ENCODE data around the gene KLF7. TPM values are rescaled to one million over a fixed set of nuclear protein-coding genes. Genes with fewer than 3 reads are reported as not detected.

KLF7 gene
- total RNA-seq, 1 experiment from 2014 or later = 32.2 TPM

DNA sequence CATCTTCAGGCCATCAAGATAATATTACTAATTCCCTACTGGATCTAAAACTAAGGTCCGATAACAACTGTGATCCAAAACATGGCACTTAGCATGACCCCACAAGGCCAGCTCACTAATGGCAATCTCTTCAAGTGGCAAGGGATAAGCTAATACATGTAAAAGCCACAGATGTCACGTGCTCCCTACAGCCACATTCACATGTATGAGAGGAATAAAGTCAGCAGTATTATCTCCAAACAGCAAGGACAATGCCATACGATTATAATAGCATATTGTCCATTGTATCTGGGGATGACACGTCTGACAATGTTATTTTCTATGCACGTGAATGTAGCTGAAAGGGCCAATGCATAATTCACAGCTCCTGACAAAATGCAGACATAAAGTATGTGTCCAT, 56.0 kb downstream of the KLF7 start:
- Histone ChIP-seq H3K4me2 (ENCODE audit: insufficient read depth, insufficient read length, low read length) (no peak overlapping the region), H3K9me3 (ENCODE audit: control insufficient read depth, low read depth, low read length) (no peaks in the 10 kb centered on the region), H2BK5ac (ENCODE audit: insufficient read length, low read length) (no peak overlapping the region), H3T11ph (ENCODE audit: low read length) (no peak overlapping the region), H3K23ac (ENCODE audit: insufficient read length, low read depth, low read length) (no peak overlapping the region), H3K79me2 (ENCODE audit: insufficient read depth, low read length) (no peaks in the 10 kb centered on the region), H4K8ac (replicated peaks; ENCODE audit: insufficient read length, low read depth, low read length) (no peak overlapping the region), H2AK5ac (ENCODE audit: insufficient read length, low read length) (no peak overlapping the region), H3K9ac (ENCODE audit: extremely low read depth, insufficient read length, low read length) (no peak overlapping the region), H2BK12ac (ENCODE audit: insufficient read length, low read depth, low read length) (no peak overlapping the region), H3K79me1 (ENCODE audit: insufficient read depth, low read depth, low read length, poor library complexity, severe bottlenecking) (no peaks in the 10 kb centered on the region), H3K23me2 (ENCODE audit: insufficient read length, low read depth, low read length, poor library complexity, severe bottlenecking) (no peaks in the 10 kb centered on the region), H3K27me3 (ENCODE audit: insufficient read depth, low read length) (no peaks in the 10 kb centered on the region), H4K91ac (ENCODE audit: insufficient read length, low read depth, low read length) (no peak overlapping the region), H3K4me1 (ENCODE audit: insufficient read depth, low read length) (no peaks in the 10 kb centered on the region), H4K20me1 (ENCODE audit: control insufficient read depth, insufficient read depth, insufficient read length) (no peaks in the 10 kb centered on the region), H3K18ac (ENCODE audit: insufficient read length, low read depth, low read length) (no peak overlapping the region), H3K56ac (ENCODE audit: insufficient read length, low read depth, low read length) (no peak overlapping the region), H2BK15ac (ENCODE audit: low read depth, low read length) (no peak overlapping the region), H3K14ac (ENCODE audit: insufficient read depth, low read length) (no peak overlapping the region), H4K5ac (ENCODE audit: insufficient read length, low read depth, low read length) (no peak overlapping the region), H3K27ac (ENCODE audit: insufficient read length, low read depth, low read length) (no peak overlapping the region), H2BK20ac (ENCODE audit: low read depth, low read length, poor library complexity, severe bottlenecking) (no peak overlapping the region), H3K4ac (ENCODE audit: low read depth, low read length) (no peak overlapping the region), H2BK120ac (ENCODE audit: low read depth, low read length, poor library complexity, severe bottlenecking) (no peak overlapping the region), H2AFZ (ENCODE audit: low read length) (no peak overlapping the region)
- DNase-seq = no peak
- H3K9me3 Mint-ChIP-seq = no peaks in the 10 kb centered on the region
- H3K4me3 Mint-ChIP-seq = no peak overlapping the region
- WGBS (ENCODE audit: extremely low coverage, insufficient read length, low lambda C conversion rate) = no CpG with 5 or more reads among the region's 5 CpGs
- H3K36me3 Mint-ChIP-seq (ENCODE audit: insufficient read depth in 1 of 3, low read depth in 3 of 3) = peaks cover 0 to 27% (median 7%) of the 10 kb centered on the region in 3 experiments; a peak in 5 of 7 replicates
- H3K27ac Mint-ChIP-seq = no peak overlapping the region
- TF ChIP-seq, protein P1, sequence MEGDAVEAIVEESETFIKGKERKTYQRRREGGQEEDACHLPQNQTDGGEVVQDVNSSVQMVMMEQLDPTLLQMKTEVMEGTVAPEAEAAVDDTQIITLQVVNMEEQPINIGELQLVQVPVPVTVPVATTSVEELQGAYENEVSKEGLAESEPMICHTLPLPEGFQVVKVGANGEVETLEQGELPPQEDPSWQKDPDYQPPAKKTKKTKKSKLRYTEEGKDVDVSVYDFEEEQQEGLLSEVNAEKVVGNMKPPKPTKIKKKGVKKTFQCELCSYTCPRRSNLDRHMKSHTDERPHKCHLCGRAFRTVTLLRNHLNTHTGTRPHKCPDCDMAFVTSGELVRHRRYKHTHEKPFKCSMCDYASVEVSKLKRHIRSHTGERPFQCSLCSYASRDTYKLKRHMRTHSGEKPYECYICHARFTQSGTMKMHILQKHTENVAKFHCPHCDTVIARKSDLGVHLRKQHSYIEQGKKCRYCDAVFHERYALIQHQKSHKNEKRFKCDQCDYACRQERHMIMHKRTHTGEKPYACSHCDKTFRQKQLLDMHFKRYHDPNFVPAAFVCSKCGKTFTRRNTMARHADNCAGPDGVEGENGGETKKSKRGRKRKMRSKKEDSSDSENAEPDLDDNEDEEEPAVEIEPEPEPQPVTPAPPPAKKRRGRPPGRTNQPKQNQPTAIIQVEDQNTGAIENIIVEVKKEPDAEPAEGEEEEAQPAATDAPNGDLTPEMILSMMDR (conservative IDR thresholded peaks at IDR 0.05) = no peak
- H3K27me3 Mint-ChIP-seq (ENCODE audit: low read depth) = no peaks in the 10 kb centered on the region
- peaks cover 14% of the 10 kb centered on the region in 2 experiments for H3K4me1 Mint-ChIP-seq
